SW480 (cell line): ENCODE measurements around the gene ATXN10.
A peak's percentile ranks its signal among the peaks of the same experiment; 100 is the strongest.
"Not testable (repeated sequence)": the region's sequence is repeated elsewhere in the genome, so short reads cannot be mapped to it uniquely, and the experiment has no call there.

Experiments used
- DNase-seq: peaks from one replicate; pipeline ENCODE4 v3.0.0-alpha.2; 2016; ENCODE audit warnings: low spot score

ATXN10 gene

GRCh38 chr22:45785458-45785857 lies 113.8 kb downstream of the ATXN10 start:
- DNase-seq, result no peak

- DNase-seq, result no peak
Measured at GRCh38 chr22:45786726-45787125, 115.1 kb downstream of the ATXN10 start.

GRCh38 chr22:45787759-45788158 lies 116.1 kb downstream of the ATXN10 start:
- no peak for DNase-seq

GRCh38 chr22:45788522-45788921 lies 116.9 kb downstream of the ATXN10 start:
- DNase-seq, result no peak

- no peak for DNase-seq
Measured at GRCh38 chr22:45790401-45790800, 118.8 kb downstream of the ATXN10 start.

- DNase-seq, result no peak
Measured at GRCh38 chr22:45793161-45793560, 121.5 kb downstream of the ATXN10 start.

GRCh38 chr22:45793892-45794291 lies 122.3 kb downstream of the ATXN10 start:
- DNase-seq, result no peak

GRCh38 chr22:45796009-45796408 lies 124.4 kb downstream of the ATXN10 start:
- not testable (repeated sequence) for DNase-seq

GRCh38 chr22:45799291-45799690 lies 127.7 kb downstream of the ATXN10 start:
- DNase-seq, result no peak

GRCh38 chr22:45802054-45802453 lies 130.4 kb downstream of the ATXN10 start:
- no peak for DNase-seq

- DNase-seq, result no peak
Measured at GRCh38 chr22:45804319-45804985, 132.8 kb downstream of the ATXN10 start.

GRCh38 chr22:45804986-45805325 lies 133.3 kb downstream of the ATXN10 start:
- peak; percentile 94 for DNase-seq

GRCh38 chr22:45805413-45805812 lies 133.8 kb downstream of the ATXN10 start:
- DNase-seq, result no peak

GRCh38 chr22:45807156-45807915 lies 135.7 kb downstream of the ATXN10 start:
- no peak for DNase-seq

GRCh38 chr22:45812910-45813309 lies 141.3 kb downstream of the ATXN10 start:
- DNase-seq, result peak; percentile 44

- DNase-seq, result no peak
Measured at GRCh38 chr22:45814198-45814597, 142.6 kb downstream of the ATXN10 start.

- DNase-seq, result no peak
Measured at GRCh38 chr22:45816776-45817175, 145.1 kb downstream of the ATXN10 start.

- DNase-seq, result no peak
Measured at GRCh38 chr22:45817745-45818423, 146.2 kb downstream of the ATXN10 start.

- DNase-seq, result no peak
Measured at GRCh38 chr22:45818424-45819085, 146.9 kb downstream of the ATXN10 start.

- no peak for DNase-seq
Measured at GRCh38 chr22:45819305-45819704, 147.7 kb downstream of the ATXN10 start.

- no peak for DNase-seq
Measured at GRCh38 chr22:45823336-45823735, 151.7 kb downstream of the ATXN10 start.

- no peak for DNase-seq
Measured at GRCh38 chr22:45826520-45826919, 154.9 kb downstream of the ATXN10 start.

GRCh38 chr22:45828841-45829240 lies 157.2 kb downstream of the ATXN10 start:
- no peak for DNase-seq
